Measurements from ENCODE around the gene ADAMTS8. TPM values are rescaled to one million over a fixed set of nuclear protein-coding genes. Genes with fewer than 3 reads are reported as not detected.
A peak's percentile ranks its signal among the peaks of the same experiment; 100 is the strongest.
"Not testable (repeated sequence)": the region's sequence is repeated elsewhere in the genome, so short reads cannot be mapped to it uniquely, and the experiment has no call there.

The ADAMTS8 gene
- total RNA-seq, 2 donors from 2014 or later, result 0.82 to 1.7 TPM

DNA sequence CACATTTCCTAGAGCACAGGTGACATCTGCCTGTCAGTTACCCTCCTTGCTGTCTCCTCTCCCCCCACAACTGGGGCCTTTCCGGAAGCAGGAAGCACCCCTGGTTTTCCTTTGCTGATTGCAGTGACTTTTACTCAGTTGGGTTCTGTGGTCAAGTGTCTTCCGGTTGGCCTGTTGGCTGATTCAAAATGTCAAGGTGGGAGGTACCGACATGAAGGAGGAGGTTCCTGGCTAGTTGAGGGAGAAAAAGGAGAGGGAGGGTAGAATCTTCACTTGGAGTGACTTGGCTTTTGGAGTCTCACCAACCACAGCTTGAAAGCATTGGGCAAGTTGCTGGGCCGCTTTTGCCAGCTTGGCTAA lies 10.7 kb upstream of the ADAMTS8 start:
- no peaks in the 10 kb centered on the region for H3K9me3 ChIP-seq
- intact Hi-C loops (cut with DNase I), result loop anchor here (5.0 kb wide), 1 partner anchor 73 kb away; no protein-coding TSS in a partner anchor
- no peak overlapping the region for H3K4me3 ChIP-seq
- no peaks in the 10 kb centered on the region for H3K27me3 ChIP-seq (replicated peaks; ENCODE audit: insufficient read depth)
- TF ChIP-seq POLR2A (IDR thresholded peaks at IDR 0.05), result no peak
- no peak for TF ChIP-seq CTCF (IDR thresholded peaks at IDR 0.05)
- no peak for TF ChIP-seq POLR2AphosphoS5 (IDR thresholded peaks at IDR 0.05)
- H3K27ac ChIP-seq, result no peak overlapping the region
- H3K36me3 ChIP-seq, result no peaks in the 10 kb centered on the region
- DNase-seq (ENCODE audit: low spot score), result no peak
- no peaks in the 10 kb centered on the region for H3K4me1 ChIP-seq (replicated peaks)
- 94% methylated on average over 4 of the region's 4 CpGs for WGBS

DNA sequence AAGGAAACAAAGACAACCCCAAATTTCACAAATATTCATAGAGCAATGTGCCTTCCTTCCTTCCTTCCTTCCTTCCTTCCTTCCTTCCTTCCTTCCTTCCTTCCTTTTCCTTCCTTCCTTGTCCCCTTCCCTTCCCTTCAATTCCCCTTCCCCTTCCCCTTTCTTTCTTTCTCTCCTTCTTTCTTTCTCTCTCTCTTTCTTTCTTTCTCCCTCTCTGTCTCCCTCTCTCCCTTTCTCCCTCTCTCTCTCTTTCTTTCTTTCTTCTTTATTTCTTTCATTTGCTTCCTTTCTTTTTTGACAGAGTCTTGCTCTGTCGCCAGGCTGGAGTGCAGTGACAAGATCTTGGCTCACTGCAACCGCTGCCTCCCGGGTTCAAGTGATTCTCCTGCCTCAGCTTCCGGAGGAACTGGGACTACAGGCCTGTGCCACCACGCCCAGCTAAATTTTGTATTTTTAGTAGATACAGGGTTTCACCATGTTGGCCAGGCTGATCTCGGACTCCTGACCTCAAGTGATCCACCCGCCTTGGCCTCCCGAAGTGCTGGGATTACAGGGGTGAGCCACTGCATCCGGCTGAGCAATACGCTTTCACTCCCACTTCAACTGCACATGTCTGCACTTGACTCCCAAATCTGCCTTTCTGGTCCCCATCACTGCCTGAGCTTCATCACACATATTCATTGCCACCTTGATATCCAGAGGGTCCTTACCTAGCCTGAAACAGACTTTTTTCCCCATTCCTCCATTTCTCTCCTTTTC lies 10.2 kb upstream of the ADAMTS8 start:
- not testable (repeated sequence) for H3K9me3 ChIP-seq; DNase-seq (ENCODE audit: low spot score); H3K27me3 ChIP-seq (replicated peaks; ENCODE audit: insufficient read depth); H3K4me1 ChIP-seq (replicated peaks); H3K27ac ChIP-seq; H3K36me3 ChIP-seq; H3K4me3 ChIP-seq
- intact Hi-C loops (cut with DNase I), result loop anchor here (5.0 kb wide), 1 partner anchor 74 kb away; no protein-coding TSS in a partner anchor
- 86% methylated on average over 10 of the region's 10 CpGs for WGBS

- no peak for DNase-seq (ENCODE audit: low spot score)
- Histone ChIP-seq H3K27ac (no peak overlapping the region), H3K4me3 (no peak overlapping the region), H3K27me3 (replicated peaks; ENCODE audit: insufficient read depth) (no peaks in the 10 kb centered on the region), H3K4me1 (replicated peaks) (no peaks in the 10 kb centered on the region), H3K9me3 (no peaks in the 10 kb centered on the region), H3K36me3 (no peaks in the 10 kb centered on the region)
- intact Hi-C loops (cut with DNase I), result loop anchor here (5.0 kb wide), 1 partner anchor 74 kb away; no protein-coding TSS in a partner anchor
- TF ChIP-seq POLR2A (IDR thresholded peaks at IDR 0.05) (no peak), POLR2AphosphoS5 (IDR thresholded peaks at IDR 0.05) (no peak), CTCF (IDR thresholded peaks at IDR 0.05) (no peak)
- WGBS, result 64% methylated on average over 7 of the region's 7 CpGs
These were observed 9.4 kb upstream of the ADAMTS8 start for GRCh38 chr11:130437848-130438247.

DNA sequence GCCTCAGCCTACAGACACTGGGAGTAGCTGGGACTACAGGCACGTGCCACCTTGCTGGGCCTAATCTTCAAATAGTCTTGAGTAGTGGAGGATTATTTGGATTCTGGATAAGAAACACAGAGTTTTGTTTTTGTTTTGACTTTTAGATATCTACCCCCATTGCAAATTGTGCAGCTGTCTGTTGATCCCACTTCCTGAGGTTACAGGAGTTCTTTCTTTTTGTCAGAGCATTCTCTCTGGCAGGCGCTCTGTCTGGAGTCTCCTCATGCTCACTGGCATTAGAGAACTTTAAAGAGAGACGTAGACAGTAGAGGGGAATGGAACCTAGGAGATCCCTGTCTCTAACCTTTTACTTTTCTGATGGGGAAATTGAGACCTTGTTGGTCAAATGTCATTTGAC lies 7.8 kb upstream of the ADAMTS8 start:
- H3K4me1 ChIP-seq (replicated peaks), result no peaks in the 10 kb centered on the region
- H3K9me3 ChIP-seq, result no peaks in the 10 kb centered on the region
- H3K4me3 ChIP-seq, result no peak overlapping the region
- no peaks in the 10 kb centered on the region for H3K36me3 ChIP-seq
- H3K27me3 ChIP-seq (replicated peaks; ENCODE audit: insufficient read depth), result no peaks in the 10 kb centered on the region
- intact Hi-C loops (cut with DNase I), result loop anchor here (5.0 kb wide), 1 partner anchor 76 kb away; no protein-coding TSS in a partner anchor
- TF ChIP-seq POLR2AphosphoS5 (IDR thresholded peaks at IDR 0.05), result no peak
- no peak for TF ChIP-seq POLR2A (IDR thresholded peaks at IDR 0.05)
- no peak for TF ChIP-seq CTCF (IDR thresholded peaks at IDR 0.05)
- H3K27ac ChIP-seq, result no peak overlapping the region
- WGBS, result 85% methylated on average over 3 of the region's 3 CpGs
- DNase-seq (ENCODE audit: low spot score), result no peak

GRCh38 chr11:130435671-130436070 lies 7.3 kb upstream of the ADAMTS8 start:
- H3K27ac ChIP-seq, result no peak overlapping the region
- no peaks in the 10 kb centered on the region for H3K9me3 ChIP-seq
- WGBS, result 30% methylated on average over 4 of the region's 4 CpGs
- H3K36me3 ChIP-seq, result no peaks in the 10 kb centered on the region
- H3K27me3 ChIP-seq (replicated peaks; ENCODE audit: insufficient read depth), result no peaks in the 10 kb centered on the region
- no peaks in the 10 kb centered on the region for H3K4me1 ChIP-seq (replicated peaks)
- intact Hi-C loops (cut with DNase I), result loop anchor here (5.0 kb wide), 1 partner anchor 77 kb away; no protein-coding TSS in a partner anchor
- H3K4me3 ChIP-seq, result no peak overlapping the region
- no peak for TF ChIP-seq POLR2A (IDR thresholded peaks at IDR 0.05)
- TF ChIP-seq CTCF (IDR thresholded peaks at IDR 0.05), result no peak
- TF ChIP-seq POLR2AphosphoS5 (IDR thresholded peaks at IDR 0.05), result no peak
- peak; percentile 30 for DNase-seq (ENCODE audit: low spot score)
